ENCODE data around the gene REPS1. TPM values are rescaled to one million over a fixed set of nuclear protein-coding genes. Genes with fewer than 3 reads are reported as not detected.

Gene REPS1
- total RNA-seq, 1 donor from 2014 or later: 50.4 TPM

- no peaks in the 10 kb centered on the region for H3K36me3 Mint-ChIP-seq (ENCODE audit: low read depth, unreplicated experiment)
- H3K4me1 Mint-ChIP-seq (ENCODE audit: unreplicated experiment): no peaks in the 10 kb centered on the region
- H3K27ac Mint-ChIP-seq (ENCODE audit: unreplicated experiment): no peak overlapping the region
- no peaks in the 10 kb centered on the region for H3K27me3 Mint-ChIP-seq (ENCODE audit: unreplicated experiment)
- TF ChIP-seq CTCF (IDR thresholded peaks at IDR 0.05; ENCODE audit: unreplicated experiment): no peak
- no peaks in the 10 kb centered on the region for H3K9me3 Mint-ChIP-seq (ENCODE audit: unreplicated experiment)
- H3K4me3 Mint-ChIP-seq (ENCODE audit: unreplicated experiment): no peak overlapping the region
- no peak for DNase-seq (ENCODE audit: low spot score)
Measured at GRCh38 chr6:139013185-139013800, 25.2 kb upstream of the REPS1 start.

- no peaks in the 10 kb centered on the region for H3K27me3 Mint-ChIP-seq (ENCODE audit: unreplicated experiment)
Measured at GRCh38 chr6:139011980-139012379, 23.9 kb upstream of the REPS1 start.

GRCh38 chr6:139010674-139011073, 22.6 kb upstream of the REPS1 start:
- Mint-ChIP-seq H3K27ac (ENCODE audit: unreplicated experiment) (no peak overlapping the region), H3K9me3 (ENCODE audit: unreplicated experiment) (no peaks in the 10 kb centered on the region), H3K4me3 (ENCODE audit: unreplicated experiment) (no peak overlapping the region), H3K27me3 (ENCODE audit: unreplicated experiment) (no peaks in the 10 kb centered on the region), H3K4me1 (ENCODE audit: unreplicated experiment) (no peaks in the 10 kb centered on the region), H3K36me3 (ENCODE audit: low read depth, unreplicated experiment) (no peaks in the 10 kb centered on the region)
- DNase-seq (ENCODE audit: low spot score): no peak
- no peak for TF ChIP-seq CTCF (IDR thresholded peaks at IDR 0.05; ENCODE audit: unreplicated experiment)

More at GRCh38 chr6:139011980-139012379, 23.9 kb upstream of the REPS1 start:
- H3K4me3 Mint-ChIP-seq (ENCODE audit: unreplicated experiment): no peak overlapping the region
- H3K36me3 Mint-ChIP-seq (ENCODE audit: low read depth, unreplicated experiment): no peaks in the 10 kb centered on the region
- H3K27ac Mint-ChIP-seq (ENCODE audit: unreplicated experiment): no peak overlapping the region
- H3K9me3 Mint-ChIP-seq (ENCODE audit: unreplicated experiment): no peaks in the 10 kb centered on the region
- TF ChIP-seq CTCF (IDR thresholded peaks at IDR 0.05; ENCODE audit: unreplicated experiment): no peak
- H3K4me1 Mint-ChIP-seq (ENCODE audit: unreplicated experiment): no peaks in the 10 kb centered on the region
- no peak for DNase-seq (ENCODE audit: low spot score)

GRCh38 chr6:139008117-139008516, 20.1 kb upstream of the REPS1 start:
- no peak for DNase-seq (ENCODE audit: low spot score)
- H3K36me3 Mint-ChIP-seq (ENCODE audit: low read depth, unreplicated experiment): no peaks in the 10 kb centered on the region
- no peaks in the 10 kb centered on the region for H3K27me3 Mint-ChIP-seq (ENCODE audit: unreplicated experiment)
- no peaks in the 10 kb centered on the region for H3K4me1 Mint-ChIP-seq (ENCODE audit: unreplicated experiment)
- TF ChIP-seq CTCF (IDR thresholded peaks at IDR 0.05; ENCODE audit: unreplicated experiment): no peak
- H3K9me3 Mint-ChIP-seq (ENCODE audit: unreplicated experiment): no peaks in the 10 kb centered on the region
- no peak overlapping the region for H3K27ac Mint-ChIP-seq (ENCODE audit: unreplicated experiment)
- H3K4me3 Mint-ChIP-seq (ENCODE audit: unreplicated experiment): no peak overlapping the region

- Mint-ChIP-seq H3K27me3 (ENCODE audit: unreplicated experiment) (no peaks in the 10 kb centered on the region), H3K27ac (ENCODE audit: unreplicated experiment) (no peak overlapping the region), H3K4me3 (ENCODE audit: unreplicated experiment) (no peak overlapping the region), H3K4me1 (ENCODE audit: unreplicated experiment) (no peaks in the 10 kb centered on the region), H3K9me3 (ENCODE audit: unreplicated experiment) (no peaks in the 10 kb centered on the region), H3K36me3 (ENCODE audit: low read depth, unreplicated experiment) (no peaks in the 10 kb centered on the region)
- no peak for DNase-seq (ENCODE audit: low spot score)
- no peak for TF ChIP-seq CTCF (IDR thresholded peaks at IDR 0.05; ENCODE audit: unreplicated experiment)
Measured at GRCh38 chr6:139007428-139007827, 19.4 kb upstream of the REPS1 start.

Data from endothelial cell (in vitro differentiated cells).